Measurements from ENCODE around the gene ANO6. TPM values are rescaled to one million over a fixed set of nuclear protein-coding genes. Genes with fewer than 3 reads are reported as not detected.

ANO6 gene
- total RNA-seq, 1 experiment from 2014 or later: 64.2 TPM

- no peak for DNase-seq (ENCODE audit: low read depth)
Measured at GRCh38 chr12:45209784-45210183, 6.1 kb upstream of the ANO6 start.

GRCh38 chr12:45212064-45212463 lies 3.8 kb upstream of the ANO6 start:
- DNase-seq (ENCODE audit: low read depth): no peak

GRCh38 chr12:45213107-45213506 lies 2.8 kb upstream of the ANO6 start:
- no peak for DNase-seq (ENCODE audit: low read depth)

GRCh38 chr12:45214071-45214470 lies 1.8 kb upstream of the ANO6 start:
- no peak for DNase-seq (ENCODE audit: low read depth)

- no peak for DNase-seq (ENCODE audit: low read depth)
Measured at GRCh38 chr12:45214749-45215418, 1.0 kb upstream of the ANO6 start.

GRCh38 chr12:45216230-45216982 lies 511 bp downstream of the ANO6 start:
- DNase-seq (ENCODE audit: low read depth): peak; percentile 50

GRCh38 chr12:45216983-45217485 lies 1.1 kb downstream of the ANO6 start:
- peak; percentile 18 for DNase-seq (ENCODE audit: low read depth)

GRCh38 chr12:45217846-45218245 lies 2.0 kb downstream of the ANO6 start:
- peak; percentile 29 for DNase-seq (ENCODE audit: low read depth)

GRCh38 chr12:45219621-45220020 lies 3.7 kb downstream of the ANO6 start:
- DNase-seq (ENCODE audit: low read depth): no peak

- DNase-seq (ENCODE audit: low read depth): no peak
Measured at GRCh38 chr12:45220363-45220931, 4.6 kb downstream of the ANO6 start.

- DNase-seq (ENCODE audit: low read depth): no peak
Measured at GRCh38 chr12:45220969-45221368, 5.1 kb downstream of the ANO6 start.

GRCh38 chr12:45223868-45224267 lies 8.0 kb downstream of the ANO6 start:
- no peak for DNase-seq (ENCODE audit: low read depth)

- DNase-seq (ENCODE audit: low read depth): no peak
Measured at GRCh38 chr12:45224311-45224710, 8.4 kb downstream of the ANO6 start.

GRCh38 chr12:45226021-45226420 lies 10.1 kb downstream of the ANO6 start:
- no peak for DNase-seq (ENCODE audit: low read depth)

GRCh38 chr12:45227316-45228067 lies 11.6 kb downstream of the ANO6 start:
- no peak for DNase-seq (ENCODE audit: low read depth)

- DNase-seq (ENCODE audit: low read depth): peak; percentile 81
Measured at GRCh38 chr12:45231515-45232145, 15.7 kb downstream of the ANO6 start.

- no peak for DNase-seq (ENCODE audit: low read depth)
Measured at GRCh38 chr12:45232146-45232755, 16.4 kb downstream of the ANO6 start.

GRCh38 chr12:45232756-45233372 lies 17.0 kb downstream of the ANO6 start:
- peak; percentile 98 for DNase-seq (ENCODE audit: low read depth)

GRCh38 chr12:45234139-45234865 lies 18.4 kb downstream of the ANO6 start:
- peak; percentile 98 for DNase-seq (ENCODE audit: low read depth)

Data from M059J (cell line).